Measurements from ENCODE around the gene MUC5B.

Gene MUC5B

DNA sequence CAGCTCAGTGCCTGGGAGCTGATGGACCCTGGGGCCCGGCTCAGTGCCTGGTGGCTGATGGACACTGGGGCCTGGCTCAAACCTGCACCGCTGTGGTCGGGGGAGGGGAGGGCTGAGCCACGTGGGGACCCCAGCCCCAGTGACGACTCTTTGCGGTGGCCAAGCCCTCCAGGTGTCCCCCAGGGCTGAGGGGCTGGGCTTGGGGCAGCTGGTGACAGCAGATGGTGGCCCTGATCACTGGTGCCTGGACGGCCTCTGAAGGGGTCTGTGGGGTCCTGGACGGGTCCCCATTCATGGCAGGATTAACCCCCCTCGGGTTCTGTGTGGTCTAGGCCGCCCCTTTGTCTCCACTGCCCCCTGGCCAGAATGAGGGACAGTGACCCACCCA is 3.4 kb upstream of the MUC5B start:
- Histone ChIP-seq H3K9ac (ENCODE audit: low read depth, low read length) (no peak overlapping the region), H3K9me3 (ENCODE audit: control insufficient read depth, insufficient read depth, low read length) (no peaks in the 10 kb centered on the region), H3K36me3 (ENCODE audit: control insufficient read depth, insufficient read depth, low read length) (no peaks in the 10 kb centered on the region), H3K4me3 (ENCODE audit: low read depth, low read length) (no peak overlapping the region), H3K27ac (ENCODE audit: low read depth, low read length) (no peak overlapping the region), H3K27me3 (ENCODE audit: control insufficient read depth, insufficient read depth, low read length) (no peaks in the 10 kb centered on the region), H3K4me1 (ENCODE audit: control insufficient read depth, insufficient read depth, low read length) (no peaks in the 10 kb centered on the region; the same call in 1 of the 2 replicates)

DNA sequence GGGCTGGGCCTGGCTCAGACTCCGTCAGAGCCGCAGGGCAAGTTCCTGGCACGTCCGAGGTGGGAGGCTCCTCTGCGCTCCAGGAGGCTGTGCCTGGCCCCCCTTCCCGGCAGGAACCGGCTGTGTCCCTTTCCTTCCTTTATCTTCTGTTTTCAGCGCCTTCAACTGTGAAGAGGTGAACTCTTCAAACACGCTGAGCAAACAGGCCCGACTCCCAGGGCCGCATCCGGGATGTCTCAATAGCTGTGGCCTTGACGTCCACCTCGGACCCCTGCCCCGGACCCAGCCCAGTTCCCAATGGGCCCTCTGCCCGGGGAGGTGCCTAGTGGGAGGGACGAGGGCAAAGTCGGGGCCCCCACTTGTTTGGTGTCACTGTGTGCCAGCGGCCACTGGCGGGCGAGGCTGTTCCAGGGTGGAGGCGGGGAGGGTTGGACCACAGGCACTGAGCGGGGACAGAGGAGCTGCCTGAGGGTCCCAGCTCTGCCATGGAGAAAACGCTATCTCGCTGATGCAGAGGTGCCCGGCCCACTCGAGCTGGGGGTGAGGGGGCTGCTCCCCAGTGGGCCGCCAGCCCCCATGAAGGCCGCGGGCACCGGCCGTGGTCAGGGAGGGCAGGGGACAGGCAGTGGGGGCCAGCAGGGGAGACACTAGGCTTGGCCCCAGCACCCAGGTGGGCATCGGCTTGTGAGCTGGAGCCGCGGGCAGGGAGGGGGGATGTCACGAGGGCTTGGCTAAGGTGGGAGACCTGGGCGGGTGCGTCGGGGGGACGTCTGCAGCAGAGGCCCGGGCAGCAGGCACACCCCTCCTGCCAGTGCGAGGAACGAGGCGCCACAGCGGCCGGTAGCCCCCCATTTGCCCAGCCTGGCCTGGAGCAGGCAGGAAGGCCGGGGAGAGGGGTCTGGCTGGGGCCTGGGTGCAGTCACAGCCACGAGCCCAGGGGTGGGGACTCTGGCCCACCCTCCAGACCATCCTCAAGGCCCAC is 2.7 kb upstream of the MUC5B start:
- no peaks in the 10 kb centered on the region; the same call in 1 of the 2 replicates for H3K4me1 ChIP-seq (ENCODE audit: control insufficient read depth, insufficient read depth, low read length)
- H3K27ac ChIP-seq (ENCODE audit: low read depth, low read length): no peak overlapping the region
- H3K36me3 ChIP-seq (ENCODE audit: control insufficient read depth, insufficient read depth, low read length): no peaks in the 10 kb centered on the region
- H3K9ac ChIP-seq (ENCODE audit: low read depth, low read length): no peak overlapping the region
- H3K4me3 ChIP-seq (ENCODE audit: low read depth, low read length): no peak overlapping the region
- no peaks in the 10 kb centered on the region for H3K9me3 ChIP-seq (ENCODE audit: control insufficient read depth, insufficient read depth, low read length)
- H3K27me3 ChIP-seq (ENCODE audit: control insufficient read depth, insufficient read depth, low read length): no peaks in the 10 kb centered on the region

DNA sequence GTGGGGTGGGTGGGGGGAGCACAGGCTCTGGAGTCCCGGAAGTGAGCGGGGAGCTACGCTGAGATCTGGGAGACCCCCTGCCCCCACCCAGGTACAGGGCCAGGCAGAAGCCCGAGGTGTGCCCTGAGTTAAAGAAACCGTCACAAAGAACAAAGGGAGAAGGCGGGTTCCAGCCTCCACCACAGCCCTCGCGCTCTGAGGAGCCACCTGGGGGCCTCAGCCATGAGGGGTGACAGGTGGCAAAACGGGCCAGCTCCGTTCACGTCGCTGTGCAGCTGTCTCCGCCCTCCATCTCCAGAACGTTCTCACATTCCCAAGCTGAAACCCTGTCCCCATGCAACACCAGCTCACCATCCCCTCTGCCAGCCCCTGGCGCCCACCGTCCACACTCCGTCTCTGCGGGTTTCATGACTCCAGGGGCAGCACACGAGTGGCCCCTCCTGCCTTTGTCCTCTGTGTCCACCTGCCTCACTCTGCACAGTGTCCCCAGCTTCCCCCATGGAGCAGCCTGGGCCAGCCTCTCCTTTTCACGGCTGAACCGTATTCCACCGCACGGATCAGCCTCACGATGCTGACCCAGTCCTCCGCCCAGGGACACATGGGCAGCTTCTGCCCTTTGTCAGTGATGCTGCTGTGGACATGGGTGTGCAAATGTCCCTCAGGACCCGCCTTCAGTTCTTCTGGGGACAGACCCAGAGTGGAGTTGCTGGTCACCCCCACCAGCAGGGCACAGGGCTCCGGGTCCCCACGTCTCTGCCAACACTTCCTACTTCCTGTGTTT is 1.7 kb upstream of the MUC5B start:
- no peak overlapping the region for H3K27ac ChIP-seq (ENCODE audit: low read depth, low read length)
- no peaks in the 10 kb centered on the region for H3K27me3 ChIP-seq (ENCODE audit: control insufficient read depth, insufficient read depth, low read length)
- no peaks in the 10 kb centered on the region for H3K36me3 ChIP-seq (ENCODE audit: control insufficient read depth, insufficient read depth, low read length)
- no peaks in the 10 kb centered on the region; the same call in 1 of the 2 replicates for H3K4me1 ChIP-seq (ENCODE audit: control insufficient read depth, insufficient read depth, low read length)
- no peaks in the 10 kb centered on the region for H3K9me3 ChIP-seq (ENCODE audit: control insufficient read depth, insufficient read depth, low read length)
- H3K9ac ChIP-seq (ENCODE audit: low read depth, low read length): no peak overlapping the region
- H3K4me3 ChIP-seq (ENCODE audit: low read depth, low read length): no peak overlapping the region

DNA sequence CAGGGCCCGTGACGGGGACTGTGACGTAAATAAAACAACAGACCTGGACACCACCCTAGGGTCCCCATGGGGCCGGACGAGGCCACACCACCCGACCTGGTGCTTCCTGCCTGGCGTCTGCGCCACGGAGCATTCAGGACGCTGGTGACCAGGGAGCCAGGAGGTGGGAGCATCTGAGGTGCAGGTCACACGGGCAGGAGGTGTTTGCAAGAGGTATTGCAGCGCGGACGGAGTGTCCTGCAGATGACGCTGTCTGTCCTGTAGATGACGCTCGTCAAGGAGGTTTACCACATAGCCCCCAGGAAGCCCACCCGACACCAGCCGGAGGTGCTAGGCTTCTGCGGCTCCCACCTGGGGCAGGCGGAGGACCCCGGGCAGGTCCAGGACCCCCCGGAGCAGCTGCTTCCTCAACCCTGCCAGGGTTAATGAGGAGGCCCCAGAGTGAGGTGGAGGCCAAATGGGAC is 986 bp upstream of the MUC5B start:
- no peaks in the 10 kb centered on the region; the same call in 1 of the 2 replicates for H3K4me1 ChIP-seq (ENCODE audit: control insufficient read depth, insufficient read depth, low read length)
- H3K4me3 ChIP-seq (ENCODE audit: low read depth, low read length): no peak overlapping the region
- no peak overlapping the region for H3K9ac ChIP-seq (ENCODE audit: low read depth, low read length)
- H3K36me3 ChIP-seq (ENCODE audit: control insufficient read depth, insufficient read depth, low read length): no peaks in the 10 kb centered on the region
- no peaks in the 10 kb centered on the region for H3K9me3 ChIP-seq (ENCODE audit: control insufficient read depth, insufficient read depth, low read length)
- H3K27ac ChIP-seq (ENCODE audit: low read depth, low read length): no peak overlapping the region
- no peaks in the 10 kb centered on the region for H3K27me3 ChIP-seq (ENCODE audit: control insufficient read depth, insufficient read depth, low read length)

DNA sequence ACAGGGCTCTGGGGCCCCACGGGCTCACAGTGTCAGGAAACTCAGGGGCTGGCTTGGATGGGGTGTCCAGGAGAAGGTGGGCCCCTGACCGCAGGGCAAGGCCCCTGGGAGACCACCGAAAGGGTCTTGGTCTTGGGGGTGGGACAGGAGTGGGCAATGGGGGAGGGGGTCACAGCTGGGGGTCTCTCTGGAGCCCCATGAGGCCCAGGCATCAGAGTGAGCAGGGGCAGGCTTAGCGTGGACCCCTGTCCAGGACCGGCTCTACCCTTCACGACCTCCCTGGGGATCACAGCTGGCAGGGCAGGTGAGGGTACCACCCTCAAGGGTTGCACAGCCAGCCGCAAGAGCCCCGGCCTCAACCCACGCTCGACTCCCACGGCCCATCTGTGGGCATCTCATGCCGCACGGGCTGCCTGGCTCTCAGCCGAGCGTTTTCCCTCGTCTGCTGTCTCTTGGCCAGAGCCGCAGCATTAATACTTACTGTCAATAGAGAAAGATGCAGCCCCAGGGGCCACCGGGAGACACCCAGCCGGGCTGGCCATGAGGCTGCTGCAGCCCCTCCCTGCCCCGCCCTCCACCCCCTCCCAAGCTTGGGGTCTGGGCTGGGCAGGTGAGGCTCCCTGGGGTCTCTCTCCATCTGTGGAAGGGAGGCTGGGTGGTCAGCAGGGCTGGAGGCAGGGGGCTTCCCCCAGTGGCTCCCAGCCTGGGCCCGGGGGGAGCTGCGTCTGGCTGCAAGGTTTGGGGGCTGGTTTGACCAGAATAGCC is 662 bp downstream of the MUC5B start:
- Histone ChIP-seq H3K36me3 (ENCODE audit: control insufficient read depth, insufficient read depth, low read length) (no peaks in the 10 kb centered on the region), H3K27ac (ENCODE audit: low read depth, low read length) (no peak overlapping the region), H3K9ac (ENCODE audit: low read depth, low read length) (no peak overlapping the region), H3K27me3 (ENCODE audit: control insufficient read depth, insufficient read depth, low read length) (no peaks in the 10 kb centered on the region), H3K4me1 (ENCODE audit: control insufficient read depth, insufficient read depth, low read length) (no peaks in the 10 kb centered on the region; the same call in 1 of the 2 replicates), H3K9me3 (ENCODE audit: control insufficient read depth, insufficient read depth, low read length) (no peaks in the 10 kb centered on the region), H3K4me3 (ENCODE audit: low read depth, low read length) (no peak overlapping the region)

DNA sequence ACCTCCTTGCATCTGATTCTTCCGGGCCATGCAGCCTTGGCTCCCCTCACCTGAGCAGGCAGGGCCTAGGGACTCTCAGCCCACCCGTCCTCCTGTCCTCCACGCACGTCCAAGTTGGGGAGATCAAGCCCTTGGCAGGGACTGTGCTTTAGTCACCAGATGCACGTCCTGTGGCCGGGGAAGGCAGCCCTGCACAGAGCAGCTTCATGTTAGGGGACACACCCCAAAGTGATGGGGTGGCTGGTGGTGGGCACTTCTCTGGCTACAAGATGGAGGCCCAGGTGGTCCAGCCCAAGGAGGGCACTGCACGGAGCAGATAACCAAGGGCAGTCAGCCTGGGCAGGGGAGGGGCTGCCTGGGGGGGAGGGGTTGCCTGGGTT is 1.2 kb downstream of the MUC5B start:
- H3K9ac ChIP-seq (ENCODE audit: low read depth, low read length): no peak overlapping the region
- no peaks in the 10 kb centered on the region for H3K27me3 ChIP-seq (ENCODE audit: control insufficient read depth, insufficient read depth, low read length)
- no peak overlapping the region for H3K27ac ChIP-seq (ENCODE audit: low read depth, low read length)
- H3K4me3 ChIP-seq (ENCODE audit: low read depth, low read length): no peak overlapping the region
- H3K4me1 ChIP-seq (ENCODE audit: control insufficient read depth, insufficient read depth, low read length): no peaks in the 10 kb centered on the region; the same call in 1 of the 2 replicates
- H3K9me3 ChIP-seq (ENCODE audit: control insufficient read depth, insufficient read depth, low read length): no peaks in the 10 kb centered on the region
- no peaks in the 10 kb centered on the region for H3K36me3 ChIP-seq (ENCODE audit: control insufficient read depth, insufficient read depth, low read length)

DNA sequence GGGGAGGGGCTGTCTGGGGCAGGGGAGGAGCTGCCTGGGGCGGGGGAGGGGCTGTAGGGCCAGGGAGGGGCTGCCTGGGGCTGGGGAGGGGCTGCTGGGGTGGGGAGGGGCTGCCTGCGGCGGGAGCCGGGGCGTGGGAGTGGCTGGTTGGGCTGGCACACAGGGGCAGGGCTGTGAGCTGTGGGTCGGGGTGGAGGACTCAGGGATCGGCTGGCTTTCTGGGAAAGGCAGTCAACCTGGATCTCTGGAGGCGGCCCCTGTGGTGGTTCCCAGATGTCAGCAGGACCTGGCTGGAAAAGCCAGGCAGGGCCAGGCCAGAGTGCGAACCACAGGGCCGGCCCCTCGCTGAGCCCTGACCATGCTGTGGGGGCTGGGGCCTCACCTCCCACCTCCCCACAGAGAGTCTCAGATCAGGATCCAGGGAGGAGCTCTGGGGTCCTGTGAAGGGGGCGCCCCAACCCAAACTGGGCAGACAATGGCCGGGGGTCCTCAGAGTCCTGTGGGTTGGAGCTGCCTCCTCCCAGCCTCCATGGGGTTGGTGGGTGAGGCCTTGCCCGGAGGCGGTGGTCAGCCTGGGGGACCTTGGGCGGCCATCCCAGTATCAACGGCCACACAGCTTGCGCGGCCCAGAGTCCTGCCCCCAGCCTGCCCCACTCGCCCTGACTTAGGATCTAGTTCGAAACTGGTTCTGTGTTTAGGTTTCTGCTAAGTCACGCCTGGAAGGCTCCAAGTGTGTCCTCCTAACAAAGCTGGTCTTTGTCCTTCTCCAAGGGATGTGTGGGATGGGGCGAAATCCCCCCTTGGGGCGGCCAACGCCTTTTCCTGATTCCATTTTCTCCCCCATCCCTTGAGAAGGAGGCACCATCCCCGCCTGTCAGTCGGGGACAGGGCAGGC is 1.9 kb downstream of the MUC5B start:
- Histone ChIP-seq H3K9ac (ENCODE audit: low read depth, low read length) (no peak overlapping the region), H3K4me3 (ENCODE audit: low read depth, low read length) (no peak overlapping the region), H3K4me1 (ENCODE audit: control insufficient read depth, insufficient read depth, low read length) (no peaks in the 10 kb centered on the region; the same call in 1 of the 2 replicates)

DNA sequence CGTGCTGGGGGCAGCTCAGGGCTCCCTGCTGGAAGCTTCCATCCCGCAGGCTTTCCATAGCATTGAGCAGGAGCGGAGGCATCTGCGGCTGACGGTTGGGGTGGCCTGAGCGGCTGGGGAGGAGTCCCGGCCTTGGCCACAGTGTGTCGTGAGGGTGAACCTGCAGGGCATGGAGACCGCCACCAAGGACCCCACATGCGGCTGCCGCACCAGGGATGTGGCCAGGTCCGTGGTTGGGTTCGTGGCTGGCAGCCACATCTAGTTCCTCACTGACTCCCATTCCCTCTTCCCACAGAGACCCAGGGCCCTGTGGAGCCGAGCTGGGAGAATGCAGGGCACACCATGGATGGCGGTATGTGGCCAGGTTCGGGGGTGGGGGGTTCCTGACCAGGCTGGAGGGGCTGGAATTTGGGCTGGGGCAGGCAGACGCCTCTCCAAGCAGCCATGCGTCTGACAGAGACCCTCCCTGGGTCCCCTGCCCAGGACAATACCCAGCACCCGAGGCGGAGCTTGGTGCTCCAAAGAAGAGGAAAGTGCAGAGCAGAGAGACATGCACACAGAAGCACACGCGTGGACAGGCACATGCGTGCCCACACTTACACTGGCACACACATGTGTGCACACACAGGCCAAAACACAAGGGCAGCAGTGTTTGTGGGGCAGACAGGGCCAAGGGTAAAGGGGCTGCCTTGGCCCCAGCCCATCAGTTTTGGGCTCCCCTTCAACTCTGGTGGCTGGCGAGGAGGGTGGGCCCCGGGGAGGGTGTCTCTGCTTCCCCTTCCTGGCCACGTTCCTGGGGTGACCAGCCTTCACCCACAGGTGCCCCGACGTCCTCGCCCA is 2.7 kb downstream of the MUC5B start:
- H3K4me1 ChIP-seq (ENCODE audit: control insufficient read depth, insufficient read depth, low read length): no peaks in the 10 kb centered on the region; the same call in 1 of the 2 replicates
- no peak overlapping the region for H3K27ac ChIP-seq (ENCODE audit: low read depth, low read length)
- no peaks in the 10 kb centered on the region for H3K27me3 ChIP-seq (ENCODE audit: control insufficient read depth, insufficient read depth, low read length)
- no peaks in the 10 kb centered on the region for H3K36me3 ChIP-seq (ENCODE audit: control insufficient read depth, insufficient read depth, low read length)
- H3K9ac ChIP-seq (ENCODE audit: low read depth, low read length): no peak overlapping the region
- no peaks in the 10 kb centered on the region for H3K9me3 ChIP-seq (ENCODE audit: control insufficient read depth, insufficient read depth, low read length)
- no peak overlapping the region for H3K4me3 ChIP-seq (ENCODE audit: low read depth, low read length)

More for the DNA sequence above, 1.9 kb downstream of the MUC5B start:
- no peak overlapping the region for H3K27ac ChIP-seq (ENCODE audit: low read depth, low read length)
- H3K9me3 ChIP-seq (ENCODE audit: control insufficient read depth, insufficient read depth, low read length): no peaks in the 10 kb centered on the region
- no peaks in the 10 kb centered on the region for H3K36me3 ChIP-seq (ENCODE audit: control insufficient read depth, insufficient read depth, low read length)
- H3K27me3 ChIP-seq (ENCODE audit: control insufficient read depth, insufficient read depth, low read length): no peaks in the 10 kb centered on the region

DNA sequence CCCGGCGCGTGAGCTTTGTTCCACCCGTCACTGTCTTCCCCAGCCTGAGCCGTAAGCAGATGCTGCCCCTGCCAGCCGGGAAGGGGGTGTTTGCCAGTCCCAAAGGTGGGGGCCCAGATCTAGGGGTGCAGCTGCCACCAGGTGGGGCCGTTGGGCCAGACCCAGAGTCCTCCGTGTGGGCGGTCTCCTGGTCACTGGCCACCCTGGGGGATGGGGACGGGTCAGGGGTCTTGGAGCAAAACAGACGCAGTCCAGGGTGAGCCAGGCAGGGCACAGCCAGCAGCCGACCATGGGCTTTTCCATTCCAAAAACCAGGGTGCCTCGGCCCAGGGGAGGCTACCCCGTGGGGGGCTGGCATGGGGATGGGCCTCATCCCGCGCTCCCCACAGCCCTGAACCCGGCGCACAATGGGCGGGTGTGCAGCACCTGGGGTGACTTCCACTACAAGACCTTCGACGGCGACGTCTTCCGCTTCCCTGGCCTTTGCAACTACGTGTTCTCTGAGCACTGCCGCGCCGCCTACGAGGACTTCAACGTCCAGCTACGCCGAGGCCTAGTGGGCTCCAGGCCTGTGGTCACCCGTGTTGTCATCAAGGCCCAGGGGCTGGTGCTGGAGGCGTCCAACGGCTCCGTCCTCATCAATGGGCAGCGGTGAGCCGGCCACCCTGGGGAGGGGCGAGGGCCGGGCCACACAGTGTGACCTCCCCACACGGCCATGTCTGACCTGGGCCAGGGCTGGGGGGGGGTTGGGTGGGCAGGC is 3.5 kb downstream of the MUC5B start:
- Histone ChIP-seq H3K4me3 (ENCODE audit: low read depth, low read length) (no peak overlapping the region), H3K27ac (ENCODE audit: low read depth, low read length) (no peak overlapping the region), H3K36me3 (ENCODE audit: control insufficient read depth, insufficient read depth, low read length) (no peaks in the 10 kb centered on the region), H3K9ac (ENCODE audit: low read depth, low read length) (no peak overlapping the region), H3K27me3 (ENCODE audit: control insufficient read depth, insufficient read depth, low read length) (no peaks in the 10 kb centered on the region), H3K4me1 (ENCODE audit: control insufficient read depth, insufficient read depth, low read length) (no peaks in the 10 kb centered on the region; the same call in 1 of the 2 replicates), H3K9me3 (ENCODE audit: control insufficient read depth, insufficient read depth, low read length) (no peaks in the 10 kb centered on the region)

All from HUES48 (cell line).